ENCODE data around the gene HMGN1.

Gene HMGN1

DNA sequence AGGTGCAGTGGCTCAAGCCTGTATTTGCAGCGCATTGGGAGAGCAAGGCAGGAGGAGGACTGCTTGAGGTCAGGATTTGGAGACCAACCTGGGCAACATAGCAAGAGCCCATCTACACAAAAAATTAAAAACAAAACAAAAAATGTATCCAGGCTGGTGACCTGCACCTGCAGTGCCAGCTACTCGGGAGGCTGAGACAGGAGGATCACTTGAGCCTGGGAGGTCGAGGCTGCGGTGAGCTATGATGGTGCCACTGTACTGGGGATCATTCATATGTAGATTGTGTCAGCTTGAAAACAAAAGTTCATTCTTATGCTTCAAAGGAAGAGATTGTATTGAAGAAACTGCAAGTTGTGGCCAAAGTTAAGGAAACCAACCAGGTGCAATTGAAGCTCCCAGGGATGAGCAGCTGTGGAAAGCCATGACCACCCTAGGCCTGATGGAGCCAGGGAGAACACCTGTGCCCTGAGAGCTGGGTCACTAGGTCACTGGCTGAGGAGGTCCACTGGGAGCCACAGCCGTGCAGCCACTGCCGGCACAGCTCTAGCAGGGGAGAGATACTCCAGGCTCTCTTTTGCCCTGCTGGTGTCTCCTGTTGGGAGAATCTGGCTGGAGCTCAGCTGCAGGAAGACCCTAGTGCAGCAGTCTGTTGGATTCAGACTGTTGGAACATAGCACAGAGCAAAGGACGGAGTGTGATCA lies 22.1 kb downstream of the HMGN1 start:
- DNase-seq, result no peak

DNA sequence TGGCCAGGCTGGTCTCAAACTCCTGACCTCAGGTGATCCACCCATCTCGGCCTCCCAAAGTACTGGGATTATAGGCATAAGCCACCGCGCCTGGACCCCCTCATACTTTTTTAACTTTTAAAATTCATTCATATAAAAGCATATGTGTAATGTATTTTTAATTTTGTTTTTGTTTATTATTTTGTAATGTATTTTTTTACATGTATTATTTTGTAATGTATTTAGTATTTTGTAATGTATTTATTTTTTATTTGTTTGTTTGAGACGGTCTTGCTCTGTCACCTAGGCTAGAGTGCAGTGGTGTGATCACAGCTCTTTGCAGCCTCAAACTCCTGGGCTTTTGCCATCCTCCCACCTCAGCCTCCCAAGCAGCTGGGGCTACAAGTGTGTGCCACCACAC lies 23.4 kb downstream of the HMGN1 start:
- no peak for DNase-seq

- DNase-seq, result no peak
Observed at GRCh38 chr21:39321424-39321823, 27.5 kb downstream of the HMGN1 start.

GRCh38 chr21:39319814-39320332 lies 29.0 kb downstream of the HMGN1 start:
- no peak for DNase-seq

GRCh38 chr21:39319251-39319756 lies 29.6 kb downstream of the HMGN1 start:
- no peak for DNase-seq

DNA sequence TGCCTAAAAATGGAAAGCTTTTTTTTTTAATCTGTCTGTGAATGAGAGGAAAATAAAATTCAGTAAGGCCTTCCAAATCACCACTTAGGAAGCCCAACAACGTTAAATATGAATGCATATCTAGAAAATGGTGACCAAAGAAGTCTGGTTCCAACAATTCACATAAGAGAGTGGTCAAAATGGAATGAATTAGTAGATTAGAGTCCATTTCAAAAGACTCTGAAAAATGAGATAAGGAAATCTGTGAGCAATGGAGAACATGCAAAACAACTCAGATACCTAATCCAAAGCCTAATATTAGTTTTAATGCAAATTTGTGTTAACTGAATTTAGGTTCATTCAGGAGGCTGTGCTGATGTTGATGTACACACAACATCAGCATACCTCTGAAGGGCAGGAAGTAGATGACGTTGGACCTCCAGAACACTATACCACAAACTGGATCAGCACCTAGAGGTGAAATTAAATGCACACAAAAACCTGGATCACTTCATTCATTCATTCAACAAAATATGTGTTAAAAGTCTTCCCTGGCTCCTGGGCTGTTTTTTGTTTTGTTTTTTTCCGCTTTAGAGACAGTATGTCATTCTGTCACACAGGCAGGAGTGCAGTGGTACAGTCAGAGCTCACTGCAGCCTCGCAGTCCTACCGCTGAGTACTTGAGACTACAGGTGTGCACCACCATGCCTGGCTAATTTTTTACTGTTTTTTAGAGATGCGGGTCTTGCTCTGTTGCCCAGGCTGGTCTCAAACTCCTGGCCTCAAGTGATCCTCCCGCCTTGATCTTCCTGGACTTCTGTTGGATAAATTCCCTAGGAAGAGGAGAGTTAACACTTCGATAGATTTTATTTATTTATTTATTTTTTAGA lies 30.6 kb downstream of the HMGN1 start:
- DNase-seq, result no peak

GRCh38 chr21:39317134-39318090 lies 31.5 kb downstream of the HMGN1 start:
- DNase-seq, result no peak

DNA sequence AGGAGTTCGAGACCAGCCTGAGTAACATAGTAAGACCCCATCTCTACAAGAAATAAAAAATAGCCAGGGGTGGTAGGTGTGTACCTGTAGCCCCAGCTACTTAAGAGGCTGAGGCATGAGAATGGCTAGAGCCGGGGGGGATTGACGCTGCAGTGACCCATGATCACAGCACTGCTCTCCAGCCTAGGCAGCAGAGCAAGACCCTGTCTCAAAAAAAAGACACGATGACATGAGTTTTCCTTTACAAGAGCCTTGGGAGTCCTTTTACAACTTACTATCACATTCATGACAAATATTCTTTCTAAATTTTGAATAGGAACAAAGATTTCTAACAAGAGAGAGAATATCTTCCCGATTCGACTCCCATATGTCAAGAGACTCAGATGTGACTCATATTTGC lies 32.2 kb downstream of the HMGN1 start:
- DNase-seq, result no peak

GRCh38 chr21:39315603-39316445 lies 33.1 kb downstream of the HMGN1 start:
- no peak for DNase-seq

DNA sequence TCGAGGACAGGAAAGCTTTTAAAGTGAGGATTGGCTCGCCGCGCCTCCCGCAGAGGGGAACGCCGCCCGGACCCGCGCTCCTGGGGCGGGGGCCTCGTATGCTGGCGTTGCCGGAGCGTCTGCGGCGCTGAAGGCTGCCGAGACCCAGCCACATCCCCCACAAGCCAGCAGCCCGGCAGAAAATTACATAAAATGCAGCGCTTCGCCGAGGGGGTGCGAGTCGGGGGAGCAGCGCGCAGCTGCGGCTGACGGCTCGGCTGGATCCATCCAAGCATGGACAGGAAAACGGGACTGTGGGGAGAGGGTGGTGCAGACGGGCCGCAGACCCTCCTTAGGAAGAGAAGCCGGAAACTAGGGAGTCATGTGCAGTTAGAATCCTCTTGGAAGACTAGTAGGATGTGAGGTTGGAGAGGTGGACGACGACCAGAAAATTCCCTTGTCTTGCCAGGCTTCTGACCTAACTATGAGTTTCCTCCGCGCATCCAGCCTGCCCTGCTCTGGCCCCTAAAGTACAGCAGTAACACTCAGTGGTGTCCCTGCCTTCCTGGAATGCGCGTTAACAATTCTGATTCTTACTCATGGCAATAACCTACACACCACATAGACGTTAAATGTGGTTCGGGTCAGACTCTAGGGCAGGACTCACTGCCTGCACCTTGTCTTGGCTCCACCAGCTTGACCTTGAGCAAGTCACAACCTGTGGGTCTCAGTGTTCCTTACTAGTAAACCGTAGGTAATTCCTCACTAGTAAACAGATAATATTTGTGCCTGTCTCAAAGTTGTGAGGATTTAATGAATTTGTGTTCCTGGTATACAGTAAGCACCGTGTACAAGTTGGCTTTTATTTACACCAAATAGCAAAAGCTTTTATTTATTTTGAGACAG lies 34.5 kb downstream of the HMGN1 start:
- peak; percentile 81 for DNase-seq

GRCh38 chr21:39313571-39314142 lies 35.2 kb downstream of the HMGN1 start, which contains the start of gene BRWD1:
TSS of gene BRWD1 (minus strand) at chr21:39313632. CDS start at chr21:39313491, 141 bp downstream.
- peak; percentile 81 for DNase-seq

DNA sequence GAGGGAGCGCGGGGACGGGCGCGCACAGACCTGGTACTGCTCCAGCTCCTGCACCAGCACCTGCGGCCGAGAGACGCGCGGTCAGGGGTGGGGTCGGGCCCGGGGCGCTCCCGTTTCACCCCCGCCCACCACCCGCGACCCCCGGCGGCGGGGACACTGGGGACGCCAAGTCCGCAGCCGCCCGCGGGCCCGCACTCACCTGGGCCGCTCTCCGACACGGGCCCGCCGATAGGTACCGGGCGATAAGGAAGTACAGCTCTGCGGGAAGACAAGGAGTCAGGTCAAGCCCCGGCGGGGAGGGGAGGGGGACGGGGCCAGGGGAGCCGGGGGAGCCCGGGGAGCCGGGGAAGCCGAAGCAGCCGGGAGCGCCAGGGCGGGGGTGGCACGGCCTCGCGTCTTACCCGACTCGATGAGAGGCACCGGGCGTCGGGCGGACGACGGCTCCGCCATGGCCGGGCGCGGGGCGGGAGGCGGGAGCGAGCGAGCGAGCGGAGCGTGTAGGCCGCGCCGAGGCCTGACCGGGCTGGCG lies 35.8 kb downstream of the HMGN1 start:
- no peak for DNase-seq

DNA sequence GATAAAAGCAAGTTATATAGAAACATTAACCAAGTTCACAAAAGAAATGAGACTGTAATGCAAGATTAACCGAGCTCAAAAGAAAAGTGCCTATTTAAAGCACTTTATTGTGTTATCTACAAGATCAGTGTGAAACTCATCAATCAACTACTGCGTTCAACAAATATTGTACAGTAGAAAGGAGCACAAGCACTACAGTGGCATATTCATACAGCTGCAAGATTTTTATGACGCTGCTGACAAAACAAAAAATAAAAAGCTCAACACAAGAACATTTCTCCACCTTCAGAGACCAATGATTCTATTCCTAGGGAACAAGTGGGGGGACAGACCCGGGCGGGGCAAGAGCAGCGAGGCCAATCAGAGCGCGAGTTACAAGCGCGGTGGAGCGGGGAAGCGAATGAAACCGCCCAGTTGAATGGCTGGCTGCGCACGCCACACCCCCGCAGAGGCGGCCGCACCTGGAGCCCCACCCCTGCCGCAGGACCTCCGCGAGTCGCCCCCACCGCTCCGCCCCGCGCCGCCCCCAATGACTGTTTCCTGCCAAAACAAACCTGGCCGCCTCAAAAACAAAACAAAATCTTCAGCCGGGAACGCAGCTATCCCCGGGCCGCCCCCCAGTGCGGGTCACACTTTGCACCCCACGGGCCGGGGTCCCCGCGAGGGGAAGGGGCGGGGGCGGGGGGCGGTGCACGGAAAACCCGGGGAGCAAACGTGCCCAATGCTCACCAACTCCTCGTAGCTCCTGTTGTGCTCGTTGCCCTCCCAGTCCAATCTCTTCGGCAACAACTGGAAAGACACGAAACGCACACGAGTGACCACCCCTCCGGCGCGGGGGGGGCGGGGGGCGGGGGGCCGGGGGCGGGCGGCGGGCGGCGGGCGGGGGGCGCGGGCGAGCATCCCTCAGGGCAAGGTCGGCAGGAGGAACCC lies 36.5 kb downstream of the HMGN1 start:
- peak; percentile 95 for DNase-seq

DNA sequence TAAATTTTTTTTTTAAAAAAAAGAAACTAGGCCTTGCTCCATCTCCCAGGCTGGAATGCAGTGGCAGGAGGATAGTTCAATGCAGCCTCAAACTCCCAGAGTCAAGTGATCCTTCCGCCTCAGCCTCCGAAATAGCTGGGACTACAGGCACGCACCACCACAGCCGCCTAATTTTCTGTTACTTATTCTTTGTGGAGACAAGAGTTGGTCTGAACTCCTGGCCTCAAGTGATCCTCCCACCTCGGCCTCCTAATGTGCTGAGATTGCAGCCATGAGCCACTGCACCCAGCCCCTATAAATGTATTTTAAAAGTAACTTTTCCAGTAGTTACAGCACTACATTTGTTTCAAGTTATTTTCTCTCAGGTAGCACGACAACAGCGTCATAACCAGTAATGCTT lies 37.7 kb downstream of the HMGN1 start:
- DNase-seq, result no peak

GRCh38 chr21:39307466-39307865 lies 41.4 kb downstream of the HMGN1 start:
- no peak for DNase-seq

DNA sequence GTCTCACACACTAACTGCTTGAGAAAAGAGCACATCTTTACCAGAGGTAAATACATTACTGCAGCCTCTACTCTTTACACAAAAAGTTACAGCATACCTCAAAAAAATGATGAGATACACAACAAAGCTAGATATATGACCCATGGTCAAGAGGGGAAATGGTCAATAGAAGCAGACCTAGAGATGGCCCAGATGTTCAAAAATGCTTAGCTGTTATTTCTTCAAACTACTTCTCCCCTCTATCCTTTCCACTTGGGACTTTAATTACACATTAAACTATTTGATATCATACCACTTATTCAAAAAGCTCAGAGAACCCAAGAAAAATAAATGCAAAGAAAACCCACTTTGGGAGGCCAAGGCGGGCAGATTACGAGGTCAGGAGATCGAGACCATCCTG lies 48.3 kb downstream of the HMGN1 start:
- no peak for DNase-seq

DNA sequence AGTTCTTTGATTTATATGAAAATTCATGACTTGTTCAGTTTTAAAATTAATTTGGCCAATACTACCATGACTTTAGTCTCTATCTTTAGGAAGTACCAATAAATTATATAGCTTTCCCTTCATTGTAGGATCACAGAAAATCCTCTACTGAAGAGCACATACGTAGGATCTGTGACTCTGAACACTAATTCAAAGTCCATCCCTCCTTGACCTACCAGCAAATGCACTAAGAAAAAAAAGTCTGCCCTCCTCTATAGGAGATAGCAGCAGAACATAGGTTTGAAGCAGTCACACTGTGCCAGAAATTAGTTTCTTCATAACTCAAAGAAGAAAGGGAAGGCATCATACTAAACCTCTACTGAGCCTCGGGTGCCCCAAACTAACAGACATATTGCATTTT lies 52.0 kb downstream of the HMGN1 start:
- no peak for DNase-seq

Data from NCI-H2227 treated with DMSO at 0.1 percent for 48 hours (cell line).